Astrocyte (in vitro differentiated cells and primary cell): ENCODE measurements around the gene ZBTB7C. TPM values are rescaled to one million over a fixed set of nuclear protein-coding genes. Genes with fewer than 3 reads are reported as not detected.

ENCODE experiments used
- DNase-seq: peaks from one replicate; pipeline ENCODE4 v3.0.0-alpha.2; 2010; ENCODE audit warnings: low read depth
- FAIRE-seq: peaks from 2 replicates; lab custom pipeline; 2011; peaks lifted over from hg19 to GRCh38; lab: Jason Lieb, UNC
- H2AFZ ChIP-seq: 2 replicates; pipeline ENCODE4 v1.6.0; 2012; ENCODE audit warnings: low read depth, low read length, inconsistent platforms
- H3K27ac ChIP-seq: 2 replicates; pipeline ENCODE4 v1.5.1; 2011; ENCODE audit warnings: low read depth, low read length, inconsistent platforms
- H3K27me3 ChIP-seq: 2 replicates; pipeline ENCODE4 v1.6.0; 2011; ENCODE audit warnings: low read length, inconsistent platforms; ENCODE audit not compliant: insufficient read depth
- H3K36me3 ChIP-seq: 2 replicates; pipeline ENCODE4 v1.5.1; 2011; ENCODE audit warnings: low read length, inconsistent platforms; ENCODE audit not compliant: insufficient read depth
- H3K4me1 ChIP-seq: 2 replicates; pipeline ENCODE4 v1.5.1; 2011; ENCODE audit warnings: low read length, inconsistent platforms; ENCODE audit not compliant: insufficient read depth
- H3K4me2 ChIP-seq: 2 replicates; pipeline ENCODE4 v1.6.0; 2012; ENCODE audit warnings: low read length, inconsistent platforms
- H3K4me3 ChIP-seq: 2 replicates; pipeline ENCODE4 v1.5.1; 2011; ENCODE audit warnings: low read depth, mild to moderate bottlenecking, low read length, inconsistent platforms; ENCODE audit not compliant: insufficient read depth
- H3K79me2 ChIP-seq: 2 replicates; pipeline ENCODE4 v1.6.0; 2012; ENCODE audit warnings: mild to moderate bottlenecking, low read length, inconsistent platforms; ENCODE audit not compliant: insufficient read depth
- H3K9ac ChIP-seq: 2 replicates; pipeline ENCODE4 v1.6.0; 2012; ENCODE audit warnings: mild to moderate bottlenecking, low read length, inconsistent platforms
- H3K9me3 ChIP-seq: 2 replicates; pipeline ENCODE4 v1.5.1; 2012; ENCODE audit warnings: low read depth, mild to moderate bottlenecking, low read length, inconsistent platforms; ENCODE audit not compliant: insufficient read depth
- H4K20me1 ChIP-seq: 2 replicates; pipeline ENCODE4 v1.6.0; 2012; ENCODE audit warnings: low read length, inconsistent platforms; ENCODE audit not compliant: insufficient read depth
- H3K27ac Mint-ChIP-seq: one replicate; pipeline ENCODE4 v1.8.0; 2021; ENCODE audit warnings: mild to moderate bottlenecking, mixed read lengths; ENCODE audit not compliant: unreplicated experiment
- H3K27me3 Mint-ChIP-seq: one replicate; pipeline ENCODE4 v1.8.0; 2021; ENCODE audit warnings: low read depth, mixed read lengths; ENCODE audit not compliant: unreplicated experiment
- H3K36me3 Mint-ChIP-seq: one replicate; pipeline ENCODE4 v1.8.0; 2021; ENCODE audit warnings: low read depth, mixed read lengths; ENCODE audit not compliant: unreplicated experiment
- H3K4me1 Mint-ChIP-seq: one replicate; pipeline ENCODE4 v1.8.0; 2021; ENCODE audit warnings: low read depth, mixed read lengths; ENCODE audit not compliant: unreplicated experiment
- H3K4me3 Mint-ChIP-seq: one replicate; pipeline ENCODE4 v1.8.0; 2021; ENCODE audit warnings: mild to moderate bottlenecking, moderate library complexity, mixed read lengths; ENCODE audit not compliant: unreplicated experiment
- H3K9me3 Mint-ChIP-seq: one replicate; pipeline ENCODE4 v1.8.0; 2021; ENCODE audit warnings: mild to moderate bottlenecking, mixed read lengths; ENCODE audit not compliant: unreplicated experiment
- CTCF ChIP-seq: IDR thresholded peaks from 2 replicates; pipeline ENCODE4 v1.5.1; 2011; ENCODE audit warnings: low read depth, mild to moderate bottlenecking, inconsistent platforms, low read length, moderate library complexity; ENCODE audit not compliant: insufficient read depth
- EZH2 ChIP-seq: IDR thresholded peaks from 2 replicates; pipeline ENCODE4 v1.6.1; 2012; ENCODE audit warnings: mild to moderate bottlenecking, low read length, inconsistent platforms; ENCODE audit not compliant: insufficient read depth
- total RNA-seq: library from RNA; stranded (reverse); gene quantifications from 2 replicates; pipeline ENCODE4 v1.2.1, GENCODE V29; 2021

Gene ZBTB7C
- total RNA-seq, 1 donor from 2014 or later = 1.0 TPM

- FAIRE-seq = no peak
- Histone ChIP-seq H3K27ac (no peak overlapping the region), H3K9me3 (no peaks in the 10 kb centered on the region), H3K9ac (no peak overlapping the region), H3K4me2 (no peak overlapping the region), H3K4me1 (peaks cover 19% of the 10 kb centered on the region), H3K36me3 (no peaks in the 10 kb centered on the region), H3K79me2 (no peaks in the 10 kb centered on the region), H3K4me3 (no peak overlapping the region), H4K20me1 (no peaks in the 10 kb centered on the region), H3K27me3 (no peaks in the 10 kb centered on the region), H2AFZ (no peak overlapping the region)
- TF ChIP-seq CTCF = no peak
- no peak for TF ChIP-seq EZH2
- no peak for DNase-seq
- Mint-ChIP-seq H3K4me1 (peaks cover 38% of the 10 kb centered on the region), H3K27me3 (no peaks in the 10 kb centered on the region), H3K36me3 (peaks cover 3% of the 10 kb centered on the region), H3K4me3 (peak overlapping the region; percentile 23), H3K9me3 (peaks cover 1% of the 10 kb centered on the region), H3K27ac (no peak overlapping the region)
Measured at GRCh38 chr18:48333563-48333962, 75.6 kb downstream of the ZBTB7C start.

GRCh38 chr18:48330016-48330991 lies 78.9 kb downstream of the ZBTB7C start:
- H3K27me3 ChIP-seq = no peaks in the 10 kb centered on the region
- DNase-seq (peak; percentile 91), FAIRE-seq (peak; percentile 26)
- no peaks in the 10 kb centered on the region for H3K27me3 Mint-ChIP-seq
- peak overlapping the region; percentile 31 for H3K4me3 Mint-ChIP-seq
- no peak overlapping the region for H3K9ac ChIP-seq
- peak overlapping the region; percentile 55 for H3K27ac ChIP-seq
- no peaks in the 10 kb centered on the region for H3K9me3 ChIP-seq
- peaks cover 53% of the 10 kb centered on the region for H3K4me1 Mint-ChIP-seq
- no peaks in the 10 kb centered on the region for H3K79me2 ChIP-seq
- H3K4me2 ChIP-seq = peak overlapping the region; percentile 55
- H3K9me3 Mint-ChIP-seq = peaks cover 1% of the 10 kb centered on the region
- H3K36me3 ChIP-seq = no peaks in the 10 kb centered on the region
- peak overlapping the region; percentile 96 for H3K27ac Mint-ChIP-seq
- TF ChIP-seq CTCF (no peak), EZH2 (no peak)
- H3K4me3 ChIP-seq = no peak overlapping the region
- H4K20me1 ChIP-seq = no peaks in the 10 kb centered on the region
- peaks cover 33% of the 10 kb centered on the region for H3K4me1 ChIP-seq
- H3K36me3 Mint-ChIP-seq = peaks cover 3% of the 10 kb centered on the region
- H2AFZ ChIP-seq = no peak overlapping the region
